ENCODE measurements around the gene UBD.

The UBD gene

GRCh38 chr6:29558439-29559079 lies 973 bp downstream of the UBD start:
- no peak for DNase-seq

- no peak for DNase-seq
These were observed 2.2 kb downstream of the UBD start for GRCh38 chr6:29557320-29557719.

- no peak for DNase-seq
These were observed 4.8 kb downstream of the UBD start for GRCh38 chr6:29554764-29555163.

GRCh38 chr6:29553268-29554057 lies 6.1 kb downstream of the UBD start:
- no peak for DNase-seq

- no peak for DNase-seq
These were observed 7.0 kb downstream of the UBD start for GRCh38 chr6:29552512-29553051.

GRCh38 chr6:29547573-29547972 lies 12.0 kb downstream of the UBD start:
- no peak for DNase-seq

- no peak for DNase-seq
These were observed 21.7 kb downstream of the UBD start for GRCh38 chr6:29537714-29538403.

- no peak for DNase-seq
These were observed 27.1 kb downstream of the UBD start for GRCh38 chr6:29532320-29532951.

GRCh38 chr6:29531668-29532067 lies 27.9 kb downstream of the UBD start:
- no peak for DNase-seq

GRCh38 chr6:29530671-29531310 lies 28.7 kb downstream of the UBD start:
- DNase-seq, result no peak

GRCh38 chr6:29529956-29530355 lies 29.6 kb downstream of the UBD start:
- DNase-seq, result no peak

- DNase-seq, result no peak
These were observed 30.5 kb downstream of the UBD start for GRCh38 chr6:29528988-29529560.

GRCh38 chr6:29528300-29528931 lies 31.1 kb downstream of the UBD start:
- no peak for DNase-seq

GRCh38 chr6:29527564-29527963 lies 32.0 kb downstream of the UBD start:
- no peak for DNase-seq

GRCh38 chr6:29527126-29527525 lies 32.4 kb downstream of the UBD start:
- DNase-seq, result no peak

- DNase-seq, result no peak
These were observed 34.3 kb downstream of the UBD start for GRCh38 chr6:29525311-29525639.

- DNase-seq, result no peak
These were observed 34.9 kb downstream of the UBD start for GRCh38 chr6:29524444-29525310.

- DNase-seq, result no peak
These were observed 35.5 kb downstream of the UBD start for GRCh38 chr6:29524044-29524443.

GRCh38 chr6:29522227-29522626 lies 37.3 kb downstream of the UBD start:
- DNase-seq, result no peak

- no peak for DNase-seq
These were observed 38.4 kb downstream of the UBD start for GRCh38 chr6:29521006-29521680.
